ENCODE data around the gene AGAP1. TPM values are rescaled to one million over a fixed set of nuclear protein-coding genes. Genes with fewer than 3 reads are reported as not detected.
A peak's percentile ranks its signal among the peaks of the same experiment; 100 is the strongest.

Gene AGAP1
- total RNA-seq, 1 experiment from 2014 or later: 23.4 TPM

- no peak for DNase-seq (ENCODE audit: low read depth in 1 of 2, low spot score in 2 of 2)
- no peak overlapping the region for H3K4me3 ChIP-seq
- H3K9me3 ChIP-seq (replicated peaks): no peaks in the 10 kb centered on the region
- H3K27ac ChIP-seq: no peak overlapping the region
- no peaks in the 10 kb centered on the region for H3K27me3 ChIP-seq (replicated peaks)
- no peaks in the 10 kb centered on the region for H3K36me3 ChIP-seq
- H3K4me1 ChIP-seq (replicated peaks): peaks cover 55% of the 10 kb centered on the region
These were observed 167.5 kb downstream of the AGAP1 start for GRCh38 chr2:235661167-235661937.

- DNase-seq (ENCODE audit: low read depth in 1 of 2, low spot score in 2 of 2): no peak
- Histone ChIP-seq H3K4me3 (no peak overlapping the region), H3K36me3 (no peaks in the 10 kb centered on the region), H3K9me3 (replicated peaks) (no peaks in the 10 kb centered on the region), H3K27ac (no peak overlapping the region), H3K27me3 (replicated peaks) (no peaks in the 10 kb centered on the region), H3K4me1 (replicated peaks) (peaks cover 58% of the 10 kb centered on the region)
These were observed 168.1 kb downstream of the AGAP1 start for GRCh38 chr2:235661952-235662351.

GRCh38 chr2:235663875-235664274 lies 170.0 kb downstream of the AGAP1 start:
- Histone ChIP-seq H3K4me3 (no peak overlapping the region), H3K9me3 (replicated peaks) (no peaks in the 10 kb centered on the region), H3K4me1 (replicated peaks) (peaks cover 51% of the 10 kb centered on the region), H3K36me3 (no peaks in the 10 kb centered on the region), H3K27ac (no peak overlapping the region), H3K27me3 (replicated peaks) (no peaks in the 10 kb centered on the region)
- no peak for DNase-seq (ENCODE audit: low read depth in 1 of 2, low spot score in 2 of 2)

DNA sequence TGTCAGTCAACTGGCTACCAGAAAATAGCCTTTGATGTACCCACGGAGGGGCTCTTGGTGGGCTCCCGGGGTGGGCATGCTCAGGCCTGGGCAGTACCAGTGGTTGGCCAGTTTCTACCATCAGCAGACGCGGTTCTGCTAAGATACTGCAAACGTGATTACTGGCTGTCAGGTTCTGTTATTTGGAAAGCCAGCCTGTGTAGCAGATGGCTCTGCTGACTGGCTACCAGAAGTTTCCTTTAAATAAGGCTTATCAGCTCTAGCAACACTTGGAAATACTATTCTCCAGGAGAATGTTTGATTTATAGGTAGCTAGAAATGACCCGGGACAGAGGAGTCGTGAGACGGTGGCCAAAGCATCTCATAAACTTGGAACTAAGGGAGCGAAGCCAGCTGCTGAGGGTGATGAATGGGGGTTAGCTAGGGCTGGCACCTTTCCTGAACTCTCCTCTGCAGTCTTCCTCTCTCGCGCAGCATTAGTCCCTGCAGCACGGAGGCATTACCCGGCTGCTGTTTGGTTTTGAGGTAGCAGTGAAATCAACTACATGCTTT lies 171.9 kb downstream of the AGAP1 start:
- H3K9me3 ChIP-seq (replicated peaks): peaks cover 3% of the 10 kb centered on the region; the same call in 1 of the 2 replicates
- no peak for DNase-seq (ENCODE audit: low read depth in 1 of 2, low spot score in 2 of 2)
- no peak overlapping the region for H3K27ac ChIP-seq
- H3K4me3 ChIP-seq: no peak overlapping the region; the same call in 1 of the 2 replicates
- H3K36me3 ChIP-seq: peaks cover 8% of the 10 kb centered on the region
- H3K27me3 ChIP-seq (replicated peaks): no peaks in the 10 kb centered on the region
- peaks cover 45% of the 10 kb centered on the region for H3K4me1 ChIP-seq (replicated peaks)

GRCh38 chr2:235666213-235666781 lies 172.5 kb downstream of the AGAP1 start:
- peak in 1 of 2 experiments; percentile 78 for DNase-seq (ENCODE audit: low read depth in 1 of 2, low spot score in 2 of 2)
- no peak overlapping the region for H3K27ac ChIP-seq

GRCh38 chr2:235668782-235669181 lies 174.9 kb downstream of the AGAP1 start:
- Histone ChIP-seq H3K4me3 (peak overlapping the region; percentile 92), H3K36me3 (peaks cover 28% of the 10 kb centered on the region), H3K4me1 (replicated peaks) (peaks cover 57% of the 10 kb centered on the region), H3K27me3 (replicated peaks) (no peaks in the 10 kb centered on the region), H3K9me3 (replicated peaks) (peaks cover 3% of the 10 kb centered on the region; the same call in 1 of the 2 replicates), H3K27ac (no peak overlapping the region)
- no peak for DNase-seq (ENCODE audit: low read depth in 1 of 2, low spot score in 2 of 2)

More at GRCh38 chr2:235666213-235666781, 172.5 kb downstream of the AGAP1 start:
- H3K4me3 ChIP-seq: peak overlapping the region; percentile 7
- peaks cover 3% of the 10 kb centered on the region; the same call in 1 of the 2 replicates for H3K9me3 ChIP-seq (replicated peaks)
- H3K27me3 ChIP-seq (replicated peaks): no peaks in the 10 kb centered on the region
- H3K4me1 ChIP-seq (replicated peaks): peaks cover 46% of the 10 kb centered on the region
- peaks cover 14% of the 10 kb centered on the region for H3K36me3 ChIP-seq

DNA sequence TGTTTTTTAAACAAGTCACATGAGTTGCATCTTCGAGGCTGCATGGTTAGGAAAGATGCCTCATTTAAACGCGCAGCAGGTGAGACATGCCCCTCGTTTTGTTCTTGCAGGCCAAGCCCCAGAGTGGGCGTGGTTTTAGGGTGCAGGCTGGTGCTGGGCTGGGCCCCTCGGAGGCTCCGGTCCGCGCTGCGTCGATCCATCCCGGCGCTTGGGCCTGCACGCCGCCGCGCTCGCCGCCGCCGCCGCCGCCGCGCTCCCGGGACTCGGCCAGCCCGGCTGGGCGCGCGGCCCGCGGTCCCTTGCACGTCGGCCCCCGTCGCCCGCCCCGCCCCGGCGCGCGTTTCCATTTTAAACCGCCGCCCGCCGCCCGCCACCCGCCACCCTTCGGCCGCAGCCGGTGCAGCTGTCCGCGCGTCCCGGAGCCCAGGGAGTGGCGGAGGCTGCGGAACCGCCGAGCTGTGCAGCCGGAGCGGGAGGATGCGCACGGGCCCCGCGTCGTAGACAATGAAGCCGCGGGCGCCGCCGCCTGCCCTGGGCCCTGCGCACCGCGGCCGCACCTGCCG lies 175.5 kb downstream of the AGAP1 start:
- Histone ChIP-seq H3K27me3 (replicated peaks) (no peaks in the 10 kb centered on the region), H3K27ac (no peak overlapping the region)
- DNase-seq (ENCODE audit: low read depth in 1 of 2, low spot score in 2 of 2): peak; percentile 54 to 73

GRCh38 chr2:235669983-235670962 lies 176.4 kb downstream of the AGAP1 start:
- Histone ChIP-seq H3K4me1 (replicated peaks) (peaks cover 58% of the 10 kb centered on the region), H3K9me3 (replicated peaks) (peaks cover 3% of the 10 kb centered on the region; the same call in 1 of the 2 replicates), H3K27me3 (replicated peaks) (no peaks in the 10 kb centered on the region), H3K36me3 (peaks cover 29% of the 10 kb centered on the region), H3K4me3 (peak overlapping the region; percentile 92), H3K27ac (peak overlapping the region; percentile 44)
- peak; percentile 65 to 83 for DNase-seq (ENCODE audit: low read depth in 1 of 2, low spot score in 2 of 2)

More for the DNA sequence above, 175.5 kb downstream of the AGAP1 start:
- H3K4me1 ChIP-seq (replicated peaks): peaks cover 58% of the 10 kb centered on the region
- peak overlapping the region; percentile 92 for H3K4me3 ChIP-seq
- H3K36me3 ChIP-seq: peaks cover 29% of the 10 kb centered on the region
- peaks cover 3% of the 10 kb centered on the region; the same call in 1 of the 2 replicates for H3K9me3 ChIP-seq (replicated peaks)

DNA sequence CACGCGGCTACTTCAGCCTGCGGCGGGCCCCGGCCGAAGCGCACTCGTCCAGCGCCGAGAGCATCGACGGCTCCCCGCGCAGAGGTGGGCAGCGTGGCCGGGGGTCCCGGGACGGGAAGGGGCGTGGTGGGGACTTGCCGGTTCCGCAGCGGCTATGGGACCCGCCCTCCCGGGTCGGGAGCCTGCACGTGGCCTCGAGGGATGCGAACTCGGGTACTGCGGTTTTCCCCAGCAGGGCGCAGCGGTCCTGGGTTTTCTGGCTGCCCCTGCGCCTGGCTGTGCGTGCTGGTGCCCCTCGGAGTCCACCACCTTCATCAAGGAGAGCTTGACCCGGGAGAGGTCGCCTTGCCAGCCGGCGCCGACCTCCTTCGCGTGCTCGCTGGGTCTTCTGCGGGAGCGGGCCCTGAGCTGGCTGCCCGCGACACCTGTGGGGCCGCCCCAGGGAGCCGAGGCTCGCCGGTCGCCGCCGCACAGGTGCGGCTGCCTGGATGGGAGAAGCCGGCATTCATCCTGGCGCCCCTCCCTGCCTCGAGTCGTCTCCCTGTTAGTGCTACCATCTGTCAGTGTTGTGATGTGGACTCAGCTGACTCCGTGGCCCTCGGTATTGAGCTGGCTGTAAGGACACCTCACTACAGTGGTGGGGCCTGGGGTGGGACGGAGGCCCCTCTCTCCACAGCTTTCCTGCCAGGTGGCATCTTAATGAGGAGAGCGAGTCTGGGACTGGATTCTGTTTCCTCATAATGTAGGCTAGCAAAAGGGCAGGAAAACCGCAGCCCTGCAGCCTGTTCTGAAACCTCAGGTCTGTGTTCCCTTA lies 177.3 kb downstream of the AGAP1 start:
- Histone ChIP-seq H3K27ac (no peak overlapping the region), H3K4me3 (peak overlapping the region; percentile 92), H3K36me3 (peaks cover 29% of the 10 kb centered on the region), H3K4me1 (replicated peaks) (peaks cover 56% of the 10 kb centered on the region), H3K27me3 (replicated peaks) (no peaks in the 10 kb centered on the region), H3K9me3 (replicated peaks) (peaks cover 3% of the 10 kb centered on the region; the same call in 1 of the 2 replicates)
- DNase-seq (ENCODE audit: low read depth in 1 of 2, low spot score in 2 of 2): no peak

DNA sequence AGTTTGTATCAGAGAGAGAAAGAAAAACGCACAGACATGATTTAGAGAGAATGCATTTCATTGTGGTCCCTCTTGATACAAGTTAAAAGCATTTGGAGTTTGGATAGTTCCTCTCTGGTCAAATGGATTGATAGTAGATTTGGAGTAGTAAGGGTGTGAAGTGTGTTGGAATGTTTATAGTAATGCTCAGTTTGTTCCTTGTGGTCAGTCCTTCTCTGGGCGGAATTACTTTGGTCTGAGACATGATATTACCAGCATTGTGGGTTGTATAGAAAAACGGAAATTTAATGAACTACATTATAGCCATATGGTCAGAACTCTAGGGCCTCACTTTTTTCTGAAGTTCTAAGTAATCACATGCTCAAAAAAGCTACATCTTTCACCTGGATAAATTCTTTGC lies 178.9 kb downstream of the AGAP1 start:
- DNase-seq (ENCODE audit: low read depth in 1 of 2, low spot score in 2 of 2): no peak
- H3K27ac ChIP-seq: no peak overlapping the region
- no peak overlapping the region for H3K4me3 ChIP-seq

GRCh38 chr2:235674146-235674545 lies 180.3 kb downstream of the AGAP1 start:
- H3K27me3 ChIP-seq (replicated peaks): no peaks in the 10 kb centered on the region

More for the DNA sequence above, 178.9 kb downstream of the AGAP1 start:
- no peaks in the 10 kb centered on the region for H3K27me3 ChIP-seq (replicated peaks)
- peaks cover 29% of the 10 kb centered on the region for H3K36me3 ChIP-seq
- H3K4me1 ChIP-seq (replicated peaks): peaks cover 63% of the 10 kb centered on the region
- peaks cover 3% of the 10 kb centered on the region; the same call in 1 of the 2 replicates for H3K9me3 ChIP-seq (replicated peaks)

GRCh38 chr2:235674812-235675211 lies 181.0 kb downstream of the AGAP1 start:
- H3K27me3 ChIP-seq (replicated peaks): no peaks in the 10 kb centered on the region
- no peak overlapping the region for H3K27ac ChIP-seq
- peaks cover 34% of the 10 kb centered on the region for H3K36me3 ChIP-seq
- H3K9me3 ChIP-seq (replicated peaks): peaks cover 3% of the 10 kb centered on the region; the same call in 1 of the 2 replicates
- no peak overlapping the region for H3K4me3 ChIP-seq
- DNase-seq (ENCODE audit: low read depth in 1 of 2, low spot score in 2 of 2): no peak
- peaks cover 59% of the 10 kb centered on the region for H3K4me1 ChIP-seq (replicated peaks)

More at GRCh38 chr2:235674146-235674545, 180.3 kb downstream of the AGAP1 start:
- Histone ChIP-seq H3K36me3 (peaks cover 34% of the 10 kb centered on the region), H3K27ac (no peak overlapping the region), H3K9me3 (replicated peaks) (peaks cover 3% of the 10 kb centered on the region; the same call in 1 of the 2 replicates), H3K4me3 (no peak overlapping the region), H3K4me1 (replicated peaks) (peaks cover 60% of the 10 kb centered on the region)
- DNase-seq (ENCODE audit: low read depth in 1 of 2, low spot score in 2 of 2): no peak
